ENCODE measurements around the gene SERPINA5. TPM values are rescaled to one million over a fixed set of nuclear protein-coding genes. Genes with fewer than 3 reads are reported as not detected.
A peak's percentile ranks its signal among the peaks of the same experiment; 100 is the strongest.

Gene SERPINA5
- total and polyA plus RNA-seq, 2 of the 13 experiments (the other 11 are each of a cell fraction or from before 2014, with no cell fraction given): 449 to 498 TPM

DNA sequence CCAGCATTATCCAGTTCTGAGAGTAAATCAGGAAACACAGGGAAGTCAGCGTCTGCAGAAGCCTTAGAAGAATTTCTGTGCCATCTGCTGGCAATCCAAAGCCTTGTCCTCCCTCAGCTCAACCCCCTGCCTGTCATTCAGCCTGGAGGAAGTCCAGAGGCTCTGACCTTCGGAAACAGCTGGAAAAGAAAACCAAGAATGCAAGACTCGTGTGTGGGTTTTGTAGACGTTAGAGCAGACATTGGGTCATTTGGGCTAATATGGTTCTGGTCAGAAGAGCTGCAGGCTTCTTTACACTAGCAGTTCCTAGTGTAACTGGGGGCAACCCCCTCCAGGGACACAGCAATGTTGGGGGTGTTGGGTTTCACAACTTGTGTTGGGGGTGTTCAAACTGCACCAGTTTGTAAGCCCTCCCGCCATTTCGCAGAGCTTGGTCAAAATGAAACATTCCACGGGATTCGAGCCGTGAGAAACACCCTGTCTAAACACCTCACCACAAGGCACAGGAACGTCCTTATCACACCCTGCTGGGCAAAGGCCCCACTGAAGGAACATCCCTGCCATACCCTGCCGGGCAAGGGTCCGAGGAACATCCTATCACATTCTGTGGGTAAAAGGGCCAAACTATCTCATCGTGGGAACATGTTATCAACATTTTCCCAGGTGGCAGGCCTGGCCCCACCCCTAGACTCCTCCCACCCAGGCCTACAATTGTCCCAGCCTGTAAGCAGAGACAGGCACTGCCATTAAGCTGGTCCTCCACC, 41.0 kb upstream of the SERPINA5 start (continued):
- TF ChIP-seq, protein P1, sequence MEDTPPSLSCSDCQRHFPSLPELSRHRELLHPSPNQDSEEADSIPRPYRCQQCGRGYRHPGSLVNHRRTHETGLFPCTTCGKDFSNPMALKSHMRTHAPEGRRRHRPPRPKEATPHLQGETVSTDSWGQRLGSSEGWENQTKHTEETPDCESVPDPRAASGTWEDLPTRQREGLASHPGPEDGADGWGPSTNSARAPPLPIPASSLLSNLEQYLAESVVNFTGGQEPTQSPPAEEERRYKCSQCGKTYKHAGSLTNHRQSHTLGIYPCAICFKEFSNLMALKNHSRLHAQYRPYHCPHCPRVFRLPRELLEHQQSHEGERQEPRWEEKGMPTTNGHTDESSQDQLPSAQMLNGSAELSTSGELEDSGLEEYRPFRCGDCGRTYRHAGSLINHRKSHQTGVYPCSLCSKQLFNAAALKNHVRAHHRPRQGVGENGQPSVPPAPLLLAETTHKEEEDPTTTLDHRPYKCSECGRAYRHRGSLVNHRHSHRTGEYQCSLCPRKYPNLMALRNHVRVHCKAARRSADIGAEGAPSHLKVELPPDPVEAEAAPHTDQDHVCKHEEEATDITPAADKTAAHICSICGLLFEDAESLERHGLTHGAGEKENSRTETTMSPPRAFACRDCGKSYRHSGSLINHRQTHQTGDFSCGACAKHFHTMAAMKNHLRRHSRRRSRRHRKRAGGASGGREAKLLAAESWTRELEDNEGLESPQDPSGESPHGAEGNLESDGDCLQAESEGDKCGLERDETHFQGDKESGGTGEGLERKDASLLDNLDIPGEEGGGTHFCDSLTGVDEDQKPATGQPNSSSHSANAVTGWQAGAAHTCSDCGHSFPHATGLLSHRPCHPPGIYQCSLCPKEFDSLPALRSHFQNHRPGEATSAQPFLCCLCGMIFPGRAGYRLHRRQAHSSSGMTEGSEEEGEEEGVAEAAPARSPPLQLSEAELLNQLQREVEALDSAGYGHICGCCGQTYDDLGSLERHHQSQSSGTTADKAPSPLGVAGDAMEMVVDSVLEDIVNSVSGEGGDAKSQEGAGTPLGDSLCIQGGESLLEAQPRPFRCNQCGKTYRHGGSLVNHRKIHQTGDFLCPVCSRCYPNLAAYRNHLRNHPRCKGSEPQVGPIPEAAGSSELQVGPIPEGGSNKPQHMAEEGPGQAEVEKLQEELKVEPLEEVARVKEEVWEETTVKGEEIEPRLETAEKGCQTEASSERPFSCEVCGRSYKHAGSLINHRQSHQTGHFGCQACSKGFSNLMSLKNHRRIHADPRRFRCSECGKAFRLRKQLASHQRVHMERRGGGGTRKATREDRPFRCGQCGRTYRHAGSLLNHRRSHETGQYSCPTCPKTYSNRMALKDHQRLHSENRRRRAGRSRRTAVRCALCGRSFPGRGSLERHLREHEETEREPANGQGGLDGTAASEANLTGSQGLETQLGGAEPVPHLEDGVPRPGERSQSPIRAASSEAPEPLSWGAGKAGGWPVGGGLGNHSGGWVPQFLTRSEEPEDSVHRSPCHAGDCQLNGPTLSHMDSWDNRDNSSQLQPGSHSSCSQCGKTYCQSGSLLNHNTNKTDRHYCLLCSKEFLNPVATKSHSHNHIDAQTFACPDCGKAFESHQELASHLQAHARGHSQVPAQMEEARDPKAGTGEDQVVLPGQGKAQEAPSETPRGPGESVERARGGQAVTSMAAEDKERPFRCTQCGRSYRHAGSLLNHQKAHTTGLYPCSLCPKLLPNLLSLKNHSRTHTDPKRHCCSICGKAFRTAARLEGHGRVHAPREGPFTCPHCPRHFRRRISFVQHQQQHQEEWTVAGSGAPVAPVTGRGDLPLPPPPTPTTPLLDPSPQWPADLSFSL (CRISPR knock-in tag; IDR thresholded peaks at IDR 0.05): no peak
- TF ChIP-seq, protein P2, sequence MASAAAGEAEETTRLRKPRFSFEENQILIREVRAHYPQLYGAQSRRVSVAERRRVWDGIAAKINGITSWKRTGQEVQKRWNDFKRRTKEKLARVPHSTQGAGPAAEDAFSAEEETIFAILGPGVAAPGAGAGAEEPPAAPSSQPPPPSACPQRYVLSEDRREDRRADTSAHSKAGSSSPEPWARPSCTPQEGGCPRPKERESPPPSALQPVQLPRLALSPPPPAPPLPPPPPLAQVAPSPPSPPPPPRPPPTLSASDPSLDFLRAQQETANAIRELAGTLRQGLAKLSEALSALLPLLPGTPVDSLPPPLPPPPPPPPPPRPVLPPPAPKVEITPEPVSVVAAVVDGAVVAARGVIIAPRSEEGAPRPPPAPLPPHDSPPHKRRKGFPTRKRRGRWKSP (CRISPR knock-in tag; IDR thresholded peaks at IDR 0.05): no peak
- TF ChIP-seq EEA1 (CRISPR knock-in tag; IDR thresholded peaks at IDR 0.05; ENCODE audit: borderline replicate concordance) (no peak), RARA (CRISPR knock-in tag; IDR thresholded peaks at IDR 0.05) (no peak), ZNF235 (CRISPR knock-in tag; IDR thresholded peaks at IDR 0.05; ENCODE audit: borderline replicate concordance) (no peak), ISX (CRISPR knock-in tag; conservative IDR thresholded peaks at IDR 0.05) (no peak), NFATC3 (CRISPR knock-in tag; IDR thresholded peaks at IDR 0.05) (no peak), HNF1B (CRISPR knock-in tag; IDR thresholded peaks at IDR 0.05) (0 out of 2 replicates have a peak, but pooled peaks have one; percentile 51), MLLT10 (CRISPR knock-in tag; IDR thresholded peaks at IDR 0.05) (no peak), ZNF354B (CRISPR knock-in tag; IDR thresholded peaks at IDR 0.05) (no peak), THYN1 (CRISPR knock-in tag; IDR thresholded peaks at IDR 0.05; ENCODE audit: borderline replicate concordance, low read depth) (no peak), ZNF672 (CRISPR knock-in tag; IDR thresholded peaks at IDR 0.05) (no peak), ZNF563 (CRISPR knock-in tag; IDR thresholded peaks at IDR 0.05) (no peak), ZNF12 (CRISPR knock-in tag; IDR thresholded peaks at IDR 0.05) (no peak), SMAD9 (CRISPR knock-in tag; IDR thresholded peaks at IDR 0.05) (no peak), MED1 (CRISPR knock-in tag; IDR thresholded peaks at IDR 0.05) (no peak; the same call in 1 of the 2 replicates), ZBTB8A (CRISPR knock-in tag; IDR thresholded peaks at IDR 0.05; ENCODE audit: borderline replicate concordance, low read depth) (no peak), RFXANK (CRISPR knock-in tag; IDR thresholded peaks at IDR 0.05) (no peak), GLI4 (CRISPR knock-in tag; IDR thresholded peaks at IDR 0.05; ENCODE audit: borderline replicate concordance) (no peak)
- TF ChIP-seq, protein P3, sequence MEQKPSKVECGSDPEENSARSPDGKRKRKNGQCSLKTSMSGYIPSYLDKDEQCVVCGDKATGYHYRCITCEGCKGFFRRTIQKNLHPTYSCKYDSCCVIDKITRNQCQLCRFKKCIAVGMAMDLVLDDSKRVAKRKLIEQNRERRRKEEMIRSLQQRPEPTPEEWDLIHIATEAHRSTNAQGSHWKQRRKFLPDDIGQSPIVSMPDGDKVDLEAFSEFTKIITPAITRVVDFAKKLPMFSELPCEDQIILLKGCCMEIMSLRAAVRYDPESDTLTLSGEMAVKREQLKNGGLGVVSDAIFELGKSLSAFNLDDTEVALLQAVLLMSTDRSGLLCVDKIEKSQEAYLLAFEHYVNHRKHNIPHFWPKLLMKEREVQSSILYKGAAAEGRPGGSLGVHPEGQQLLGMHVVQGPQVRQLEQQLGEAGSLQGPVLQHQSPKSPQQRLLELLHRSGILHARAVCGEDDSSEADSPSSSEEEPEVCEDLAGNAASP (CRISPR knock-in tag; IDR thresholded peaks at IDR 0.05; ENCODE audit: borderline replicate concordance): no peak
